ENCODE results near the gene CDK14. TPM values are rescaled to one million over a fixed set of nuclear protein-coding genes. Genes with fewer than 3 reads are reported as not detected.

CDK14 gene
- 10 to 100 TPM; 28.6 to 35.1 (median 33.7) TPM for polyA plus RNA-seq (ENCODE audit: insufficient read length in 3 of 3)
- long read RNA-seq, donor 1, full-length matches to known transcripts = 4 of 4 reads
- long read RNA-seq, donor 1, partial matches to known transcripts = 0 of 4 reads
- long read RNA-seq, donor 1, other reads (novel, unspliced or antisense) = 0 of 4 reads
- long read RNA-seq, donor 2, full-length matches to known transcripts = 2 of 2 reads
- long read RNA-seq, donor 2, partial matches to known transcripts = 0 of 2 reads
- long read RNA-seq, donor 2, other reads (novel, unspliced or antisense) = 0 of 2 reads
- long read RNA-seq, donor 3, full-length matches to known transcripts = 7 of 7 reads
- long read RNA-seq, donor 3, partial matches to known transcripts = 0 of 7 reads
- long read RNA-seq, donor 3, other reads (novel, unspliced or antisense) = 0 of 7 reads
- long read RNA-seq, donor 4, full-length matches to known transcripts = 3 of 3 reads
- long read RNA-seq, donor 4, partial matches to known transcripts = 0 of 3 reads
- long read RNA-seq, donor 4, other reads (novel, unspliced or antisense) = 0 of 3 reads
- long read RNA-seq, donor 5 = 0 reads
- long read RNA-seq, donor 6, full-length matches to known transcripts = 4 of 4 reads
- long read RNA-seq, donor 6, partial matches to known transcripts = 0 of 4 reads
- long read RNA-seq, donor 6, other reads (novel, unspliced or antisense) = 0 of 4 reads
- long read RNA-seq, donor 7, full-length matches to known transcripts = 6 of 11 reads
- long read RNA-seq, donor 7, partial matches to known transcripts = 5 of 11 reads
- long read RNA-seq, donor 7, other reads (novel, unspliced or antisense) = 0 of 11 reads
- long read RNA-seq, donor 8 = 0 reads
- long read RNA-seq, donor 9, full-length matches to known transcripts = 4 of 4 reads
- long read RNA-seq, donor 9, partial matches to known transcripts = 0 of 4 reads
- long read RNA-seq, donor 9, other reads (novel, unspliced or antisense) = 0 of 4 reads
- long read RNA-seq, donor 10, full-length matches to known transcripts = 3 of 3 reads
- long read RNA-seq, donor 10, partial matches to known transcripts = 0 of 3 reads
- long read RNA-seq, donor 10, other reads (novel, unspliced or antisense) = 0 of 3 reads
- long read RNA-seq, donor 11, full-length matches to known transcripts = 4 of 4 reads
- long read RNA-seq, donor 11, partial matches to known transcripts = 0 of 4 reads
- long read RNA-seq, donor 11, other reads (novel, unspliced or antisense) = 0 of 4 reads
- long read RNA-seq, donor 12, full-length matches to known transcripts = 1 of 1 reads
- long read RNA-seq, donor 12, partial matches to known transcripts = 0 of 1 reads
- long read RNA-seq, donor 12, other reads (novel, unspliced or antisense) = 0 of 1 reads
- long read RNA-seq, donor 13 = 0 reads
- long read RNA-seq, donor 14, full-length matches to known transcripts = 1 of 1 reads
- long read RNA-seq, donor 14, partial matches to known transcripts = 0 of 1 reads
- long read RNA-seq, donor 14, other reads (novel, unspliced or antisense) = 0 of 1 reads
- long read RNA-seq, donor 15 = 0 reads
- long read RNA-seq, donor 16, full-length matches to known transcripts = 9 of 9 reads
- long read RNA-seq, donor 16, partial matches to known transcripts = 0 of 9 reads
- long read RNA-seq, donor 16, other reads (novel, unspliced or antisense) = 0 of 9 reads

DNA sequence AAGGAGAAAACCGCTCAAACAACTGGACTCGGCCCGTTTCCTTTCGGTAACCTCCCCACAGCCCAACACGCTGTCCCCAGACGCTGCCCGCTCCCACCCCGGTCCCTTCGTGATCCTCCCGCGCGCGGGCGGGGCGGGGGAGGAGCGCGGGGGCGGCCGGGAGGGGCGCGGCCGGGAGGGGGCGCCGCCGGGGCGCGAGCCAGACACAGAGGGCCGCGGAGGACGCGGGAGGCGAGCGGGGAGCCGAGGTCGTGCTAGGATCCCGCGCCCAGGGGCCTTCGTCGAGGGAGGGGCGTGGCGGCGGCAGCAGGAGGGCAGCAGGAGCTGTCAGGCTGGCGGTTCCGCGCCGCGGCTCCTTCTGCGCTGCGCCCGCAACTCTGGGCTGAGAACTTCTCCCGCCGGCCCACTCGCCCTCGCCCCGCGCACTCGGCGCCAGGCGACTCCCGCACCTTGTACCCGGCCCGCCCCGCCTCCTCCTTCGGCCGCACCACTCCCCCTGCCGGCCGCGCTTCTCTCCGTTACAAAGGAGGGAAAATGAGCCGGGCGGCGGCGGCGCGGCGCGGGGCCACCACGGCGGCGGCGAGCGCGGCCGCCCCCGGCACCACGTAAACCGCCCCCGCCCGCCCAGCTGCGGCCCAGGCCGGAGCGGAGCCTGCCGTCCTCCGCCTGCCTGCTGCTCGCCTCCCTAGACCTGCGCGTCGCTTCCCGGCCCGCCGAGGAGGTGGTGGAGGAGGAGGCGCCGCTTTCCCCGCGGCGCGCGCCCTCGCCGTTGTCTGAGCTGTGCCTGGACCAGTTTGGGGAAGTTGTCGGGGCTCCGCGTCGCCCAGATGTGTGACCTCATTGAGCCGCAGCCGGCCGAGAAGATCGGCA, at the start of gene CDK14:
Gene CDK14, plus strand, starts transcription at position 521 of the 870 bp plus-strand sequence. Its CDS starts 307 bp downstream, at position 828.
- DNase-seq (ENCODE audit: extremely low read depth in 1 of 11, low read depth in 9 of 11, low spot score in 4 of 11) = peak in 6 of 11 donors; percentile 28 to 71 (median 62)

DNA sequence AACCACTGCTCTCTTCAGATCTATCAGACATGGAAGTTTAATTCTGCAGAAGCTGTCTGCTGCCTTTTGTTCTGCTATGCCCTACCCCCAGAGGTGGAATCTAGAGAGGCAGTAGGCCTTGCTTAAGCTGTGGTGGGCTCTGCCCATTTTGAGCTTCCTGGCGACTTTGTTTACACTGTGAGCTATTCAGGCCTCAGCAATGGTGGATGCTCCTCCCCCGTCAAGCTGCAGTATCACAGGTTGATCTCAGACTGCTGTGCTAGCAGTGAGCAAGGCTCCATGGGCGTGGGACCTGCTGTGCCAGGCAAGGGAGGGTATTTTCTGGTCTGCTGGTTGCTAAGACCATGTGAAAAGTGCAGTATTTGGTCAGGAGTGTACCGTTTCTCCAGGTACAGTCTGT, 45.1 kb upstream of the CDK14 start:
- no peak for DNase-seq (ENCODE audit: extremely low read depth in 1 of 11, low read depth in 9 of 11, low spot score in 4 of 11)

DNA sequence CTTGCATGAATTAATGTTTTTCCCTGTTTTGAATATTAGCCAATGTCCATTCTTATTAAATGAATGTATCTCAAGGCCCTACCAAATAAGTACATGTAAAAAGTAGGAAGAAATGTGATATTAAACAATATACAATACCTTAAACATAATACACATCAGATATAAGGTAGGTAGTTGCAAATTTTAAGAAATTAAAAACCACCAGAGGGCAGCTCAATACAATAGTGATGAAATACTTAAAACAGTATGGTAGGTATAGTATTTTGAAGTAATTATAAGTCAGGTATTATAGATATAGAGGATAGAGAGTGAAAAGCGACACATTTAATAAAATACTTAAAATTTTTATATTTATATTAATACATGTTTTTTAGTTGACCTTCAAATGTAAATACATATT, 43.6 kb upstream of the CDK14 start:
- no peak for DNase-seq (ENCODE audit: extremely low read depth in 1 of 11, low read depth in 9 of 11, low spot score in 4 of 11)

GRCh38 chr7:90560730-90561129, 35.4 kb upstream of the CDK14 start:
- no peak for DNase-seq (ENCODE audit: extremely low read depth in 1 of 11, low read depth in 9 of 11, low spot score in 4 of 11)

DNA sequence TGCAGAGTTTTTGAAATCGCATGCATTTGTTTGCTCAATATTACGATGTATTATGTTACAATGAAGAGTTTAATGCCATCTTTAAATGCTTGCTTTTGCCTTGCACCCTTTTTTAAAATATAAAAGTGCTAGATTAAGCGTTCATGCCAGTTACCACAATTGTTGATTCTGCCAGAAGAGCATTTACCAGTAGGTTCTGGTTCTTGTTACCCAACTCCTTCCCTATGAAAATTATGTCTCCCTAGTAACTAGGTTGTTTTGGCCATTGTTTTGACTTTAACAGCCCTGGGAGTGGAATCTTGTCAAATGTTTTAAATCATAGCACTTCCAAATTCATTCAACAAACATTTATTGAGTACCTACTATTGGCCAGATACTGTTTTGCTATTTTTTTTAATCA, 32.8 kb upstream of the CDK14 start:
- DNase-seq (ENCODE audit: extremely low read depth in 1 of 11, low read depth in 9 of 11, low spot score in 4 of 11) = no peak

DNA sequence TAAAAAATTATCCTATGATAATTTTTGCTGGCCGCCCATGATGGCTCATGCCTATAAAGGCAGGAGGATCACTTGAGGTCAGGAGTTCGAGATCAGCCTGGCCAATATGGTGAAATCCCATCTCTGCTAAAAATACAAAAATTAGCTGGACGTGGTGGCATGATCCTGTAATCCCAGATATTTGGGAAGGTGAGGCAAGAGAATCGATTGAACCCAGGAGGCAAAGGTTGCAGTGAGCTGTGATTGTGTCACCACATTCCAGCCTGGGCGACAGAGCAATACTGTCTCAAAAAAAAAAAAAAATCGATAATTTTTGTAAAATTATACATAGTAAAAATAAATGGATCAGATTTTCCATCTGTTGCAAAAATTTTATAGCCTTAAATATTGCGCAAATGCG, 31.7 kb upstream of the CDK14 start:
- no peak for DNase-seq (ENCODE audit: extremely low read depth in 1 of 11, low read depth in 9 of 11, low spot score in 4 of 11)

- no peak for DNase-seq (ENCODE audit: extremely low read depth in 1 of 11, low read depth in 9 of 11, low spot score in 4 of 11)
Observed at GRCh38 chr7:90568213-90568612, 27.9 kb upstream of the CDK14 start.

GRCh38 chr7:90569368-90569767, 26.8 kb upstream of the CDK14 start:
- no peak for DNase-seq (ENCODE audit: extremely low read depth in 1 of 11, low read depth in 9 of 11, low spot score in 4 of 11)

- no peak for DNase-seq (ENCODE audit: extremely low read depth in 1 of 11, low read depth in 9 of 11, low spot score in 4 of 11)
Observed at GRCh38 chr7:90570373-90570959, 25.7 kb upstream of the CDK14 start.

DNA sequence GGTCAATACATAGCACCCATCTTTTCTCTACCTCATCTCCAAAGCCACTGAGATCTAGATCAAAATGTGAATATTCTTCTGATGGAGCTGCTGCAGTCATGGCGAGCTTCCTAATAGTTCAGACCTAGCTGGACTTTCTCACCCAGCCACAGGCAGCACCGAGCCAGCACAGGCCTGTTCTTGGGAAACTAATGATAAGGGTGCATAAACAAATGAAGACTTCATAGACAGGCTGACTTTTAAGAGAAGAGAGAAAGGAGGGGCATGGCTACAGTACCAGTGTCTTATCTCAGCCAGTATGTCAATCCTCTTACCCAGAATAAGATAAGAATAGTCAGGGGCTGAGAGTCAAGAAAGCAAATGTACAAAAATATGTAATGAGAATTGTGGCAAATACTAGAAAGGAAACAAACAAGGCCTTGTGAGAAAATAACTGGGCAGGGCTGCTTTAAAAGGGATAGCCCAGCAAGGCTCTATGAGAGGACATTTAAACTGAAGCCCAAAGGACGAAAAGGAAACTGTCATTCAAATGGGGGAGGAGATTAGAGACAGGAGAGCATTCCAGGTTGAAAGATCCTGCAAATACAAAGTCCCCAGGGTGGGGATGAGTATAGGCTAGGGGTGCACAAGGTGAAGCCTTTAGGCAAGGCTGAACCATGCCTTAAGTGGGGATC, 21.8 kb upstream of the CDK14 start:
- no peak for DNase-seq (ENCODE audit: extremely low read depth in 1 of 11, low read depth in 9 of 11, low spot score in 4 of 11)

DNA sequence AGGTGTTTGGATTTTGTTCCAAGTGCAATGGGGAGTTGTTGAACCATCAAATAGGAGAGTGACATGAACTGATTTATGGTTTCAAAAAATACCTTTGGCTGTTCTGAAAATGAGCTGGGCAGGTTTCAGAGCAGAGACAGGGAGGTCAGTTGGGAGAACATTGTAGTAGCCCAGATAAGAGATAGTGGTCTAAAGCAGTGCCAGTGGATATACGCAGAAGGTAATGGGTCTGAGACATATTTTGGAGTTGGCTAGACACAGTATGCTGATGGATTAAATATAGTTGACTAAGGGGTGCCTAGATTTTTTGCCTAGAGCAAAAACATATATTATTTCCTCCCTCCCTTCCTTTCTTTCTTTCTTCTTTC, 21.3 kb upstream of the CDK14 start:
- no peak for DNase-seq (ENCODE audit: extremely low read depth in 1 of 11, low read depth in 9 of 11, low spot score in 4 of 11)

DNA sequence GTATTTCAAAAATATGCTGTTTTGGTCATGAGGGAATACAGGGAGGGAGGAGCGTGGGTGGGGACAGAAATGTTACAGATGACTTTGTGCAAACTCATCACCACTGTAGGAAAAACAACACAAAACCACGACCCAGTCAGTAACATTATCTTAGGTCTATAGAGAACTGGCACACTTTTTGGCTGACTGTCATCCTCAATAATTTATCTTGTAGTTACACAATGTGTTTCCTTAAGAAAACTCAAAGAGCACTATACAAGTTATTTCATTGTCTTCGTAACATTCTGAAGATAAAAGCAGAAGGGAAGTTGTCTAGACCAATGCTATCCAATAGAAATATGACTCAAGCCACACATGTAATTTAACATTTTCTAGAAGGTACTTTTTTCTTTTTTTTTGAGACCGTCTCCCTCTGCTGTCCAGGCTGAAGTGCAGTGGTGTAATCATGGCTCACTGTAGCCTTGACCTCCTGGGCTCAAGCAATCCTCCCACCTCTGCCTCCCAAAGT, 16.9 kb upstream of the CDK14 start:
- DNase-seq (ENCODE audit: extremely low read depth in 1 of 11, low read depth in 9 of 11, low spot score in 4 of 11) = no peak

DNA sequence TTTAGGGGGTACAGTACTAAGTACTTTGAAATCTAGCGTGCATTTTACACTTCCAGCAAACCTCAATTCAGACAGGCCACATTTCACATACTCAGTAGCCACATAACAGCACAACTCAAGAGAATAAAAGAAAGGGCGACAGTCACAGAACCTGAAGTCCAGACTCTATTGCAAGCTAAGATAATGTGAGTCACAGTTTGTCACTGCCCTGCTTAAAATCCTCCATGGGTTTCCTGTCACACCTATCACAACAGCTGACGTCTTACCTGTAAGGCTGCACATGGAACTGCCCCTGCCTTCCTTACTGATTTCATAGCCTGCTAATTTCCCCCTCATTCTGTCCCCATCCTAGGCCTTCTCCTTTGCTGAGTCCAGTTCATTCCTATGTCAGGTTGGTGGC, 16.1 kb upstream of the CDK14 start:
- no peak for DNase-seq (ENCODE audit: extremely low read depth in 1 of 11, low read depth in 9 of 11, low spot score in 4 of 11)

GRCh38 chr7:90582164-90582563, 14.0 kb upstream of the CDK14 start:
- DNase-seq (ENCODE audit: extremely low read depth in 1 of 11, low read depth in 9 of 11, low spot score in 4 of 11) = no peak

GRCh38 chr7:90584378-90584777, 11.7 kb upstream of the CDK14 start:
- no peak for DNase-seq (ENCODE audit: extremely low read depth in 1 of 11, low read depth in 9 of 11, low spot score in 4 of 11)

DNA sequence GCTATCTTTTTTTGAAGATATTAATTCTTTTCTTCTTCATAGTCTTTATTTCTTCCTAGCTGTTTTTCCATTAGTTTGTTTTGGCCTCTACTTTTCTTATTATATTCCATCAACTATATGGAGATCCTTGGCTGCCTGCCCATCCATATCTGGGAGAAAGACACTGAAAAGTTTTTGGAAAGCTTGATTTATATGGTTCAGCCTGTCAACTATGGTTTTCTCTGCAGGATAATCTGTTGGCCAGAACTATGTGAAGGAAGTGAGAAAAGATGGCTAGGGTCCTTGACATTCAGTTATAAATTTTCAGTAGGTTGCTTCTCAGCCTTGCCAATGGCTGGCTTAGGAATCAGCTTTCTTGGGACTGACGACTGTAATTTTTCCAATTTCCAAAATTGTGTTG, 10.0 kb upstream of the CDK14 start:
- no peak for DNase-seq (ENCODE audit: extremely low read depth in 1 of 11, low read depth in 9 of 11, low spot score in 4 of 11)

DNA sequence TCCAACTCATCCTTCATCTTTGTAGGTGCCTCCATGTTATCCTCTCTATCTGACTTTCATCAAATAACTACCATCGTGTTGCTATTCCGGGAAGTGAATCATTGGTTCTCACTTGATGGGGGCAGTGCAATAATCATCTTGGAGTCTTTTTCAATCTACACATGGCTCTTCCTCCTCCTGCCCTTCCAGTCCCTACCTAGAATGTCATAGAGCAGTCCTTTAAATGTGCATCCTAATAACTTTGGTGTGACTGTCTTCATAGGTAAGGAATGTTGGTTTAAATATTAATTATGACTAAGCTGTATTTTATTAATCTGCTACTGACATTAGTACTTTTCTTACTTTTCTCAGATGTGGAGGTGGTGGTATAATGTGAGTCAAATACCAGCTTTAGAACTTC, 8.4 kb upstream of the CDK14 start:
- no peak for DNase-seq (ENCODE audit: extremely low read depth in 1 of 11, low read depth in 9 of 11, low spot score in 4 of 11)
